DMS 273 (cell line): ENCODE results near the gene CYP24A1.

Experiments
- DNase-seq: peaks from one replicate; lab custom pipeline; 2025; ENCODE audit not compliant: unreplicated experiment; lab: John Stamatoyannopoulos, UW

CYP24A1 gene

GRCh38 chr20:54173653-54174456 is at the start of gene CYP24A1:
CYP24A1 (minus strand) TSS chr20:54173986; CDS start chr20:54173579, 407 bp downstream.
- peak; percentile 69 for DNase-seq

GRCh38 chr20:54223285-54223684 is 49.5 kb upstream of the CYP24A1 start:
- no peak for DNase-seq

GRCh38 chr20:54221996-54222890 is 48.5 kb upstream of the CYP24A1 start:
- DNase-seq: no peak

GRCh38 chr20:54221353-54221752 is 47.6 kb upstream of the CYP24A1 start:
- no peak for DNase-seq

- no peak for DNase-seq
Measured at GRCh38 chr20:54220722-54221121, 46.9 kb upstream of the CYP24A1 start.

GRCh38 chr20:54219751-54220426 is 46.1 kb upstream of the CYP24A1 start:
- DNase-seq: peak; percentile 73

GRCh38 chr20:54218470-54218869 is 44.7 kb upstream of the CYP24A1 start:
- DNase-seq: no peak

GRCh38 chr20:54217762-54218161 is 44.0 kb upstream of the CYP24A1 start:
- DNase-seq: no peak

GRCh38 chr20:54215157-54215789 is 41.5 kb upstream of the CYP24A1 start:
- DNase-seq: no peak

- no peak for DNase-seq
Measured at GRCh38 chr20:54214566-54214965, 40.8 kb upstream of the CYP24A1 start.

GRCh38 chr20:54212871-54213270 is 39.1 kb upstream of the CYP24A1 start:
- DNase-seq: no peak

- DNase-seq: no peak
Measured at GRCh38 chr20:54212226-54212625, 38.4 kb upstream of the CYP24A1 start.

- peak; percentile 23 for DNase-seq
Measured at GRCh38 chr20:54209216-54209813, 35.5 kb upstream of the CYP24A1 start.

- DNase-seq: peak; percentile 53
Measured at GRCh38 chr20:54208548-54209176, 34.9 kb upstream of the CYP24A1 start.

- DNase-seq: peak; percentile 91
Measured at GRCh38 chr20:54207743-54208547, 34.2 kb upstream of the CYP24A1 start, which contains the start of gene PFDN4. PFDN4 (plus strand) TSS chr20:54208087; CDS start chr20:54208101, 14 bp downstream.

GRCh38 chr20:54207053-54207742 is 33.4 kb upstream of the CYP24A1 start:
- DNase-seq: no peak

- DNase-seq: no peak
Measured at GRCh38 chr20:54205450-54205849, 31.7 kb upstream of the CYP24A1 start.

- no peak for DNase-seq
Measured at GRCh38 chr20:54204481-54204880, 30.7 kb upstream of the CYP24A1 start.
